GM21528 (cell line): ENCODE measurements around the gene CBLN1.

Experiments used
- ATAC-seq: cut with Tn5 transposase; IDR thresholded peaks from one replicate; pipeline ENCODE4 v1.9.1; 2021; ENCODE audit warnings: mild to moderate bottlenecking, moderate library complexity; ENCODE audit not compliant: unreplicated experiment, low FRiP score

CBLN1 gene

GRCh38 chr16:49281480-49281842 lies at the start of gene CBLN1:
CBLN1 (minus strand) TSS chr16:49281838; CDS start chr16:49281465, 373 bp downstream.
- no peak for ATAC-seq

- ATAC-seq: no peak
Measured at GRCh38 chr16:49330562-49331201, 49.0 kb upstream of the CBLN1 start.

GRCh38 chr16:49328325-49328724 lies 46.7 kb upstream of the CBLN1 start:
- ATAC-seq: no peak

- ATAC-seq: no peak
Measured at GRCh38 chr16:49327466-49327865, 45.8 kb upstream of the CBLN1 start.

- ATAC-seq: no peak
Measured at GRCh38 chr16:49324703-49325102, 43.1 kb upstream of the CBLN1 start.

GRCh38 chr16:49315602-49316001 lies 34.0 kb upstream of the CBLN1 start:
- ATAC-seq: no peak

GRCh38 chr16:49312389-49312985 lies 30.8 kb upstream of the CBLN1 start:
- ATAC-seq: no peak

GRCh38 chr16:49311823-49312222 lies 30.2 kb upstream of the CBLN1 start:
- ATAC-seq: no peak

- ATAC-seq: no peak
Measured at GRCh38 chr16:49307176-49307575, 25.5 kb upstream of the CBLN1 start.

- no peak for ATAC-seq
Measured at GRCh38 chr16:49305406-49305805, 23.8 kb upstream of the CBLN1 start.

- no peak for ATAC-seq
Measured at GRCh38 chr16:49292413-49292812, 10.8 kb upstream of the CBLN1 start.

GRCh38 chr16:49287572-49287971 lies 5.9 kb upstream of the CBLN1 start:
- ATAC-seq: no peak

GRCh38 chr16:49284962-49285361 lies 3.3 kb upstream of the CBLN1 start:
- ATAC-seq: no peak

- ATAC-seq: no peak
Measured at GRCh38 chr16:49283376-49284049, 1.9 kb upstream of the CBLN1 start.

GRCh38 chr16:49282690-49283375 lies 1.2 kb upstream of the CBLN1 start:
- no peak for ATAC-seq

- ATAC-seq: peak; percentile 83
Measured at GRCh38 chr16:49281843-49282642, 405 bp upstream of the CBLN1 start.

- no peak for ATAC-seq
Measured at GRCh38 chr16:49280841-49281371, 732 bp downstream of the CBLN1 start.

GRCh38 chr16:49280105-49280741 lies 1.4 kb downstream of the CBLN1 start:
- ATAC-seq: no peak

GRCh38 chr16:49278944-49279725 lies 2.5 kb downstream of the CBLN1 start:
- ATAC-seq: no peak
